Ovary (tissue), 3 donors: ENCODE data around the gene PLA2G2D.

Experiments
- CTCF ChIP-seq, 3 donors: fragments of 450-650 bp in 2 of 3; fragments of 200-600 bp in 1 of 3; IDR thresholded peaks; one replicate each; pipeline versions ENCODE4 v1.5.1 to v1.8.0; 2016 to 2022; ENCODE audit warnings: antibody characterized with exemption in 3 of 3, mild to moderate bottlenecking in 1 of 3
- EP300 ChIP-seq: sonication (generic); formaldehyde crosslinking; IDR thresholded peaks from one replicate; pipeline ENCODE4 v1.6.1; 2017; ENCODE audit warnings: antibody characterized with exemption
- POLR2A ChIP-seq: fragments of 450-650 bp; IDR thresholded peaks from one replicate; pipeline ENCODE4 v1.6.1; 2017; ENCODE audit warnings: antibody characterized with exemption, mild to moderate bottlenecking, moderate library complexity
- donor health status: DM: no; HTN: no; CAD: no.

- TF ChIP-seq EP300 (peak; percentile 27), POLR2A (no peak), CTCF (IDR thresholded peaks at IDR 0.05) (no peak)
These were observed 25.4 kb downstream of the PLA2G2D start for GRCh38 chr1:20093940-20094391.
